GM12865 (cell line): ENCODE data around the gene ADNP.

Source experiments
- DNase-seq: peaks from one replicate; pipeline ENCODE4 v3.0.0; 2010; ENCODE audit warnings: low read depth
- H3K4me3 ChIP-seq: 2 replicates; pipeline ENCODE4 v1.5.1; 2011; ENCODE audit warnings: mild to moderate bottlenecking, low read depth, low read length, control low read depth
- TF ChIP-seq, protein P1 (sequence below): IDR thresholded peaks from 2 replicates; pipeline ENCODE4 v1.5.1; 2011; ENCODE audit warnings: low read length, control low read depth, low read depth, inconsistent platforms; ENCODE audit not compliant: insufficient read depth; ENCODE audit errors: missing control alignments

ADNP gene

DNA sequence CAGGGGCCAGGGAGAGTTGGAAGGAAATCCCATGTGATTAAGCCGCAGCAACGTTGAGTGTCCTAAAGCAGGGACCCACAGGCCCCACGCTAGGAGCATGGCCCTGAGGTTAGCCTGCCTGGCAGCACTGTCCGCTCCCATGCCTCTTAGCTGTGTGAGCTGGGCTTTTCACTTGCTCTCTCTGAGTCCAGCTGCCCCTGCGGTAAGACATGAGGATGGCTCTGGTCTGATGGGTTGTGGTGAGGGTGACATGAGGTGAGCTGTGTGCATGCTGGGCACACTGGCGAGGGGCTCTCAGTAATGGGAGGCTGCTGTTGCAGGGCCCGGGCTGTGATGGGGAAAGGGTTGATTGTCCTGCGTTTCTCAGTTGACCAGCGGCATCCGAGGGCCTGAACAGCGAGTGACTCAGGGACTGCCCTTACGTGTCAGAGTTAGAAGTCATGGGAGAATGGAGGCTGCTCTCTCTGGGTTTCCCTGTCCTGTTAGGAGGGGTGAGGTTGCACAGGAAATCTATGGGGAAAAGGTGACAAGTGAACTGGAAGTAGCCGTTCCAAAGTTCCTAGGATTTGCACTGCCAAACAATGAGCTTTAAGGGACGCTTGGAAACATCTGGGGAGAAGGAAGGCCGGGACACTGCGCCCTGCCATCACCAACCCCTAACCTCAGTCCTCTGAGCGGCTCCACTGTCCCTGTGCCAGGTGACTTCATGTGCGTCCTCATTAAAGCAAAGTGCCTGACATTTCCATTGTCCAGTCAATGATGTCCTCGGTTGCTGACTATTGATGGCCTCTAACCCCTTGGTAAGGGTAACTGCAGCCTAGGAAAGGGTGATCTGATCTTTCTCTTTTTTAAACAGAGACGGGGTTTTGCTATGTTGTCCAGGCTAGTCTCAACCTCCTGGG, 51.3 kb downstream of the ADNP start:
- DNase-seq, result no peak
- no peak overlapping the region for H3K4me3 ChIP-seq
- TF ChIP-seq, protein P1, sequence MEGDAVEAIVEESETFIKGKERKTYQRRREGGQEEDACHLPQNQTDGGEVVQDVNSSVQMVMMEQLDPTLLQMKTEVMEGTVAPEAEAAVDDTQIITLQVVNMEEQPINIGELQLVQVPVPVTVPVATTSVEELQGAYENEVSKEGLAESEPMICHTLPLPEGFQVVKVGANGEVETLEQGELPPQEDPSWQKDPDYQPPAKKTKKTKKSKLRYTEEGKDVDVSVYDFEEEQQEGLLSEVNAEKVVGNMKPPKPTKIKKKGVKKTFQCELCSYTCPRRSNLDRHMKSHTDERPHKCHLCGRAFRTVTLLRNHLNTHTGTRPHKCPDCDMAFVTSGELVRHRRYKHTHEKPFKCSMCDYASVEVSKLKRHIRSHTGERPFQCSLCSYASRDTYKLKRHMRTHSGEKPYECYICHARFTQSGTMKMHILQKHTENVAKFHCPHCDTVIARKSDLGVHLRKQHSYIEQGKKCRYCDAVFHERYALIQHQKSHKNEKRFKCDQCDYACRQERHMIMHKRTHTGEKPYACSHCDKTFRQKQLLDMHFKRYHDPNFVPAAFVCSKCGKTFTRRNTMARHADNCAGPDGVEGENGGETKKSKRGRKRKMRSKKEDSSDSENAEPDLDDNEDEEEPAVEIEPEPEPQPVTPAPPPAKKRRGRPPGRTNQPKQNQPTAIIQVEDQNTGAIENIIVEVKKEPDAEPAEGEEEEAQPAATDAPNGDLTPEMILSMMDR, result no peak

DNA sequence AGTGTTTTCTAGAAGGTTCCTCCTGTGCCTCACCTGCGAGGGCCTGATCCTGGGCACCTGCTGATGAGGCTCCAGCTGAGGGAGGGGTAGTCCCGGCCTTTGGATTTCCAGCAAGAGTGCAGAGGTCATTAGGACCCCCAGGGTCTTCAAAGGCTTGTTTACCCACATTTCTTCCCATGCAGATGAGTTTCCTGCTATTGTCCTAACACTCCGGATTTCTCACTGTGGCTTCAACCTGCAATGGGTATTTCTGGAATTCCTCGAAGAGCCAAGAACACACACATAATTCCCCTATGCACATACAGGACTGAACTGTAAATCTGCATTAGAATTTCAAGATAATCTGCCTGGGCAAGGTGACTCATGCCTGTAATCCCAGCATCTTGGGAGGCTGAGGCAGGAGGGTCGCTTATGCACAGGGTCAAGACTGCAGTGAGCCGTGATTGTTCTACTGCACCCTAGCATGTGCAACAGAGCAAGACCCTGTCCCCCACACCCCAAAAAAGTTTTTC, 53.9 kb downstream of the ADNP start:
- TF ChIP-seq, protein P1, result no peak
- no peak for DNase-seq
- no peak overlapping the region for H3K4me3 ChIP-seq

DNA sequence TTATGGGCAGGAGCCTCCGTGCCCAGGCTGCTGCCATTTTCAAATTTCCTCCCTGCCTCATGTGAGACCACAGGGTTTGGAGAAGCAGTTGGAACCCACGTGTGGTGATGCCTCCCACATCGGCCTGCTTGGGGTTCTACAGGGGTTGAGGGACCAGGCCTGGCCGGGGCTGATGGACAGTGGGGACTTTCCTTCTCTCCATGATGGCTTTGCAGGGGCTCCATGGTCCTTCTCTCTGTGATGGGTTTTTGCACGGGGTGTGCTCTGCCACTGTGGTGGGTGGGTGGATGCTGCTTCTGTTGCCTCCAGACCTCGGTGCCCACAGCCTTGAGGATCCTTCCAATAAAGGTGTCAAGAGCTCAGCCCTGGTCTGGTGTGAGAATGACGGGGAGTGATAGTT, 54.4 kb downstream of the ADNP start:
- DNase-seq, result no peak
- TF ChIP-seq, protein P1, result no peak
- H3K4me3 ChIP-seq, result no peak overlapping the region

DNA sequence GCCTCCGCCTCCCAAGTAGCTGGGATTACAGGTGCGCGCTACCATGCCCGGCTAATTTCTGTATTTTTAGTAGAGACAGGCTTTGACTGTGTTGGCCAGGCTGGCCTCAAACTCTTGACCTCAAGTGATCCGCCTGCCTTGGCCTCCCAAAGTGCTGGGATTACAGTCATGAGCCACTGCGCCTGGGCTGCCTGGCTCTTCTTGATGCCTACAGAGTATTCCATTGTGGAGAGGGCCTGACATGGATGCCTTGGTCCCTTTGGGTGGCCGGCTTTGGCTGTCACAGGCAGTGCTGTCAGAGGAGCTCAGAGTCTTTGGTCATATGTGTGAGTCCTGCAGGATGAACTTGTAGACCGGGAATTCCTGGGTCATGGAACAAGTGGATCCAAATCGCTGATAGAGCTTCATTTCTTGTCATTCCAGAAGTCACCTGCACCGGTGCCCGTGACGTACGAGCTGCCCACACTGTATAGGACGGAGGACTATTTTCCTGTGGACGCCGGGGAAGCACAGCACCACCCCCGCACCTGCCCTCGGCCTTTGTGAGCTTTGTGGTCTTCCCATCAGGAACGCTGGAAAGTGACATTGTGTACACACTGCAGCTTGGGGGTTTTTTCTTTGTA, 55.1 kb downstream of the ADNP start:
- no peak for DNase-seq
- H3K4me3 ChIP-seq, result no peak overlapping the region
- TF ChIP-seq, protein P1, result no peak

DNA sequence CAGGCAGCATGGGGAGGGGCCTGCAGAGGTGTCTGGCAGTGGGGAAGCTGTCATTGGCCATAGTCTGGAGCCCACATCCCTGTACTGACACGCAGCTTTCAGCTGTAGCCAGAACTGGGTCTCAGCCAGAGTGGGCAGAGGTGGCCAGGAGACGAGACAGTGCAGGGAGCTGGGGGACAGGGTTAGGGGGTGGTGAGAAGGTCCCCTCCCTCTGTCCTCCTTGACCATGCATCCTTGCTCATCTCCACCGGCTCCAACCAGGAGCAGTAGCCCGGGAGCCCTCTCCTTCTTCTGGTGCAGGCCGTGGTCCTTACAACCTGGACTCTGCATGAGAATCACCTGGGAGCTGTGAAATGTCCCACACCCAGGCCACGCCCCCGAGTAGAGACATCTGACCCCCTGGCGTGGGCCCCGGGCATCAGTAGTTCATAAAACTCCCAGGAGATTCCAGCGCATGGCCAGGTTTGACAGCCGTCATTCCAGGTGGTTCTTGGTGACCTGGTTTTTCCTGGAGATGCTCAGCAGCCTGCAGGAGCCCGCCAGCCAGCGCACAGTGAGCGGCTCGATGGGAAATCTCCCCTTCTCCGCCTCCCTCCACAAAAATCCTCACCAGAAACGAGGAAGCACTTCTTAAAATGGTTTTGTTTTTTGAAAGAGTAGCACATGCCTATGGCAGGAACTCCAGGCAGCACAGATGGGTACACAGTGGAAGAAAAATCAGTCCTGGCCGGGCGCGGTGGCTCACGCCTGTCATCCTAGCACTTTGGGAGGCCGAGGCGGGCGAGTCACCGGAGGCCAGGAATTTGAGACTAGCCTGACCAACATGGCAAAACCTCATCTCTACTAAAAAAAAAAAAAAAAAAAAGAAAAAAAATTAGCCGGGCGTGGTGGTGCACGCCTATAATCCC, 56.2 kb downstream of the ADNP start:
- TF ChIP-seq, protein P1, result no peak
- DNase-seq, result no peak

DNA sequence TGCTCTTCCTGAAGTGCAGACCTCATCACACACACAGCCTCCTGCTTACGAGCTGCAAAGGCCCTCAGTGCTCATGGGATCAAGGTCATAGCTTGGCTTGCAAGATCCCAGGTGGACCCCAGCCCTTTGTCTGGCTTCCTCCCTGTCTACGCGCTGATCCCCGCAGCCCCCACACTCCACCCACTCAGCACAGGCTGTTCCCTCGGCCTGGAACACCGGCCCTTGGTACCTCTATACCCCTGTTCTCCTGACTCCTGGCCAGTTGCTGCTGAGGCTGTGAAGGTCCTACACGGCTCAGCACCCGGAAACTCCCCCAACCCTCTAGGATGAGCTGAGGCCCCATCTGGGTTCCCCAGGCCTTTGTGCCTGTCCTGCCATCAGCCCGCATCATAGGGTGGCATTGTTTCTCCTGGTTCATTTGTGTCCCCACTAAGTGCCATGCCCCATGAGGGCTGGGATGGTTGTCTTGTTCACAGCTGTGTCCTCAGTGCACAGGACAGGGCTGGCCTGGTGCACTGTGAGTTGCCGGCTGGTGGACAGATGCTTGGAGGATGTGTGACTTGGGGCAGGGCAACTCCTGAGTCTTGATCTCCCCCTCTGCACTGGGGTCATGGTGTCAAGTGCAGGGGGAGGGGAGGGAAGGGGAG, 57.0 kb downstream of the ADNP start:
- TF ChIP-seq, protein P1, result no peak
- no peak for DNase-seq
- no peak overlapping the region for H3K4me3 ChIP-seq

More for the DNA sequence above, 56.2 kb downstream of the ADNP start:
- H3K4me3 ChIP-seq, result no peak overlapping the region
